Spleen (tissue), 11 donors: ENCODE data around the gene RSPRY1. TPM values are rescaled to one million over a fixed set of nuclear protein-coding genes. Genes with fewer than 3 reads are reported as not detected.

Experiments
- DNase-seq: peaks from one replicate; pipeline ENCODE4 v3.0.0-alpha.2; 2020
- H3K27ac ChIP-seq, 8 donors: fragments of 200-600 bp; sonication (generic) in 7 of 8; 1 replicate in 4 of 8; 2 replicates in 4 of 8; pipeline versions ENCODE4 v1.5.0 to v1.8.0; 2016 to 2021; ENCODE audit warnings: inconsistent platforms in 4 of 8, mild to moderate bottlenecking in 4 of 8, moderate library complexity in 1 of 8
- H3K27me3 ChIP-seq, 7 donors: fragments of 200-600 bp; sonication (generic) in 6 of 7; replicated peaks in 1 of 7; 1 replicate in 4 of 7; 2 replicates in 3 of 7; pipeline versions ENCODE4 v1.5.0 to v1.8.0; 2016 to 2021; ENCODE audit warnings: inconsistent platforms in 3 of 7, mild to moderate bottlenecking in 1 of 7
- H3K36me3 ChIP-seq, 6 donors: fragments of 200-600 bp; sonication (generic) in 5 of 6; 1 replicate in 4 of 6; 2 replicates in 2 of 6; pipeline versions ENCODE4 v1.5.0 to v1.8.0; 2016 to 2021; ENCODE audit warnings: inconsistent platforms in 2 of 6
- H3K4me1 ChIP-seq, 6 donors: fragments of 200-600 bp; sonication (generic) in 5 of 6; 1 replicate in 3 of 6; 2 replicates in 3 of 6; pipeline versions ENCODE4 v1.5.0 to v1.8.0; 2016 to 2021; ENCODE audit warnings: inconsistent platforms in 3 of 6
- H3K4me3 ChIP-seq, 8 donors: fragments of 200-600 bp; sonication (generic) in 7 of 8; 1 replicate in 4 of 8; 2 replicates in 4 of 8; pipeline versions ENCODE4 v1.5.0 to v1.8.0; 2016 to 2021; ENCODE audit warnings: inconsistent platforms in 4 of 8, mild to moderate bottlenecking in 4 of 8, moderate library complexity in 2 of 8
- H3K9me3 ChIP-seq, 8 donors: fragments of 200-600 bp; sonication (generic) in 7 of 8; 1 replicate in 4 of 8; 2 replicates in 4 of 8; pipeline versions ENCODE4 v1.5.0 to v1.8.0; 2016 to 2021; ENCODE audit warnings: inconsistent platforms in 4 of 8
- POLR2A ChIP-seq, 3 donors: fragments of 450-650 bp; IDR thresholded peaks; one replicate each; pipeline ENCODE4 v1.5.1; 2017; ENCODE audit warnings: antibody characterized with exemption in 3 of 3, mild to moderate bottlenecking in 1 of 3
- POLR2AphosphoS5 ChIP-seq, 3 donors: sonication (generic); formaldehyde crosslinking; IDR thresholded peaks; one replicate each; pipeline ENCODE4 v1.5.1; 2017; ENCODE audit warnings: antibody characterized with exemption in 3 of 3
- WGBS, 5 donors: extraction: QIAGEN DNeasy Blood & Tissue Kit in 3 of 5; methylation state at CpG; one replicate each; pipeline versions ENCODE4 v1.1.5 to v1.1.7; 2013 to 2018; 5-methylcytosine and 5-hydroxymethylcytosine counted together
- intact Hi-C: fragments of 100-400 bp; cut with DNase I; formaldehyde crosslinking; loops from one replicate; pipeline ENCODE4 v1.15.0; 2023; ENCODE audit warnings: low total_unique reads
- polyA plus RNA-seq, 3 donors: library from polyadenylated mRNA; stranded (reverse); fragments of 200-250 nt; gene quantifications; one replicate each; pipeline ENCODE4 v1.2.1, GENCODE V29; 2013
- total RNA-seq, 7 donors: library from RNA; depleted of rRNA in 3 of 7; stranded (reverse); fragments of >200 nt in 3 of 7; fragmentation: NEBNext Ultra II Directional in 4 of 7; extraction: Animal tissue kit (Norgen Biotek cat#: 25700) in 4 of 7; gene quantifications; one replicate each; pipeline versions ENCODE4 v1.1.0 to v1.2.1, GENCODE V29; 2016 to 2021
- TF ChIP-seq, protein P1 (sequence below), 11 experiments: fragments of 200-600 bp in 7 of 11; fragments of 450-650 bp in 4 of 11; sonication (generic) in 4 of 11; IDR thresholded peaks in 8 of 11; conservative IDR thresholded peaks in 3 of 11; 1 replicate in 7 of 11; 2 replicates in 4 of 11; pipeline versions ENCODE4 v1.4.0 to v1.8.0; 2016 to 2021; ENCODE audit warnings: antibody characterized with exemption in 11 of 11, inconsistent platforms in 4 of 11, mild to moderate bottlenecking in 1 of 11
- donor health status: healthy with polysubstance abuse.
- donor health status: DM: no; HTN: no; CAD: no; lungs with moderate emphysema.
- donor health status: DM: no; HTN: no; CAD: no.
- donor health status: Bipolar disorder and iron deficiency.
- donor health status: healthy.
- donor health status: DM: no; HTN: no; CAD: no.
- donor health status: DM: yes; HTN: yes; CAD: no.

The RSPRY1 gene
- total and polyA plus RNA-seq, 10 donors = 7.3 to 38.8 (median 29.4) TPM

DNA sequence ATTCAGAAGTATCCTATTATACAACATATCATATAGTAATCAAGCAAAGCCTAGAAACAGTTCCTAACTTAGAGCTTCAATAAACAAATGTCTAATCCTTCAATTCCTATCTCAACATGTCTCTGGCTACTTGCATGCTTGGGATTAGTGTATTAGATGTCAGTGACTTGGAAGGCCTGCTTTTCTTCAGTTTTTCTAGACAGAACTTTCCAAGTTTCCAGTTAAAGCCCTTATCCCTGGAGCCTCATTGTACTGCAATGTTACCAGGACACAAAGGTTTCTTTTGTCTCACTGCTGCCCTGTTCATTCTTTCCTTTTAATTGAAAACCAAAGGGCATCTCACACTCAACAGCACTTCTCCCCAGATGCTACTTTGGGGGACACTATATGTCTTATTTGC, 16.8 kb upstream of the RSPRY1 start:
- no peaks in the 10 kb centered on the region for H3K27me3 ChIP-seq
- H3K4me3 ChIP-seq = no peak overlapping the region
- peaks cover 0 to 94% (median 68%) of the 10 kb centered on the region in 6 donors for H3K36me3 ChIP-seq
- peaks cover 0 to 29% (median 24%) of the 10 kb centered on the region in 6 donors for H3K4me1 ChIP-seq
- no peaks in the 10 kb centered on the region for H3K9me3 ChIP-seq
- TF ChIP-seq POLR2AphosphoS5 (IDR thresholded peaks at IDR 0.05) (no peak), POLR2A (IDR thresholded peaks at IDR 0.05) (no peak)
- TF ChIP-seq, protein P1, sequence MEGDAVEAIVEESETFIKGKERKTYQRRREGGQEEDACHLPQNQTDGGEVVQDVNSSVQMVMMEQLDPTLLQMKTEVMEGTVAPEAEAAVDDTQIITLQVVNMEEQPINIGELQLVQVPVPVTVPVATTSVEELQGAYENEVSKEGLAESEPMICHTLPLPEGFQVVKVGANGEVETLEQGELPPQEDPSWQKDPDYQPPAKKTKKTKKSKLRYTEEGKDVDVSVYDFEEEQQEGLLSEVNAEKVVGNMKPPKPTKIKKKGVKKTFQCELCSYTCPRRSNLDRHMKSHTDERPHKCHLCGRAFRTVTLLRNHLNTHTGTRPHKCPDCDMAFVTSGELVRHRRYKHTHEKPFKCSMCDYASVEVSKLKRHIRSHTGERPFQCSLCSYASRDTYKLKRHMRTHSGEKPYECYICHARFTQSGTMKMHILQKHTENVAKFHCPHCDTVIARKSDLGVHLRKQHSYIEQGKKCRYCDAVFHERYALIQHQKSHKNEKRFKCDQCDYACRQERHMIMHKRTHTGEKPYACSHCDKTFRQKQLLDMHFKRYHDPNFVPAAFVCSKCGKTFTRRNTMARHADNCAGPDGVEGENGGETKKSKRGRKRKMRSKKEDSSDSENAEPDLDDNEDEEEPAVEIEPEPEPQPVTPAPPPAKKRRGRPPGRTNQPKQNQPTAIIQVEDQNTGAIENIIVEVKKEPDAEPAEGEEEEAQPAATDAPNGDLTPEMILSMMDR (IDR thresholded peaks at IDR 0.05 in 8 of 11, conservative IDR thresholded peaks at IDR 0.05 in 3 of 11) = no peak
- no peak overlapping the region for H3K27ac ChIP-seq
- no peak for DNase-seq
- intact Hi-C loops = loop anchor here (10.0 kb wide), 1 partner anchor 85 kb away; no protein-coding TSS in a partner anchor

DNA sequence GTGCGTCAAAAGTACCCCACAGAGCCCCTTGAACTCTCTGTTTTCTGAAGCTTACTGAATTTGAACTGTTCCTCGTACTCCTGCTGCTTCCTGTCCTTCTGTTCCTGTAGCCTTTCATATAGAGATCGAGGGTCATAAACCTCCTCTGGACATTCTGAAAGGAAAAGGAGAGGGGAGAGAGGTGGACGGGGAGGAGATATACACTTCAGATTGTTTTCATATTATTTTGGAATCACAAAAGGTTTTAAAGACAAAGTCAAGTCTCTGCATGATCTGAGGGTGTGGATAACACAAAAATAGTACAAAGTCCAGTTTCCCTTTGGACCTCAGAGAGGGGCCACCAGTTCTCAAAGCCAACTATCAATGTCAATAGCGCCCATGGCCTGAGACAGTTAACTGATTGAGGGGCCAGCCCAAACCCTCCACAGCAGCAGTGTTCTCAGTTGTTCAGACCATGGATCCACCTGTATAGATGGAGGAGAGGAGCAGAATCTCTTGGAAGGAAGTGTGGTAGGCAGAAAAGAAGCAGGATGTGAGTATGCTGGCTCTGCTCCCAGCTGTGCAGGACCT, 13.3 kb upstream of the RSPRY1 start:
- Histone ChIP-seq H3K4me1 (peaks cover 0 to 15% (median 4%) of the 10 kb centered on the region in 6 donors), H3K9me3 (no peaks in the 10 kb centered on the region), H3K27ac (no peak overlapping the region), H3K4me3 (no peak overlapping the region), H3K36me3 (peaks cover 0 to 86% (median 53%) of the 10 kb centered on the region in 6 donors), H3K27me3 (no peaks in the 10 kb centered on the region)
- 69 to 86% (median 84%) methylated on average over 5 of the region's 5 CpGs for WGBS, 5 donors
- intact Hi-C loops = loop anchor here (10.0 kb wide), 1 partner anchor 208 kb away; the partner anchor contains the start of gene CETP
- no peak for TF ChIP-seq POLR2AphosphoS5 (IDR thresholded peaks at IDR 0.05)
- no peak for TF ChIP-seq POLR2A (IDR thresholded peaks at IDR 0.05)
- TF ChIP-seq, protein P1 (IDR thresholded peaks at IDR 0.05 in 8 of 11, conservative IDR thresholded peaks at IDR 0.05 in 3 of 11) = no peak
- DNase-seq = no peak

DNA sequence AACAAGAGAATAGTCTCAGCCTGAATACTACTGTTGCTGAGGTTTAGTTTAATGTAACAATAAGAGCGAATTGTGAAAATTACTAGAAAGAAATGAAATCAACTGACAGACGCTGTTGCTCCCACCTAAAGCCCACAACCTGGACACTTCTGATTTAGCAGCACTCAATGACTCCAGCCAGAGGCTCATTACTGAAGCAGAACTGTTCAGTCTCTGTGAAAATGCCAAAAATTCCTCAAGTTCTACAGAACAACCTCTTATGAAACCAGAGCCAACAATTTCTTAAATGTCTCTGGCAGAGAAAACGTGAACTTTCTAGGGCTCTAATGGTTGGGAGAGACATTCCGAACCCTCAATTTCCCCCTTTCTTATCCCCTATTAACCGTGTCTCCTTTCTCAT, 10.2 kb upstream of the RSPRY1 start:
- Histone ChIP-seq H3K4me3 (no peak overlapping the region), H3K4me1 (peaks cover 0 to 16% (median 0%) of the 10 kb centered on the region in 6 donors), H3K27ac (no peak overlapping the region), H3K9me3 (no peaks in the 10 kb centered on the region), H3K27me3 (no peaks in the 10 kb centered on the region), H3K36me3 (peaks cover 0 to 79% (median 35%) of the 10 kb centered on the region in 6 donors)
- 83 to 91% (median 86%) methylated on average over 5 of the region's 5 CpGs for WGBS, 5 donors
- TF ChIP-seq, protein P1 (IDR thresholded peaks at IDR 0.05 in 8 of 11, conservative IDR thresholded peaks at IDR 0.05 in 3 of 11) = no peak
- no peak for TF ChIP-seq POLR2AphosphoS5 (IDR thresholded peaks at IDR 0.05)
- no peak for TF ChIP-seq POLR2A (IDR thresholded peaks at IDR 0.05)
- DNase-seq = no peak
- intact Hi-C loops = loop anchor here (10.0 kb wide), 1 partner anchor 211 kb away; the partner anchor contains the start of gene CETP

DNA sequence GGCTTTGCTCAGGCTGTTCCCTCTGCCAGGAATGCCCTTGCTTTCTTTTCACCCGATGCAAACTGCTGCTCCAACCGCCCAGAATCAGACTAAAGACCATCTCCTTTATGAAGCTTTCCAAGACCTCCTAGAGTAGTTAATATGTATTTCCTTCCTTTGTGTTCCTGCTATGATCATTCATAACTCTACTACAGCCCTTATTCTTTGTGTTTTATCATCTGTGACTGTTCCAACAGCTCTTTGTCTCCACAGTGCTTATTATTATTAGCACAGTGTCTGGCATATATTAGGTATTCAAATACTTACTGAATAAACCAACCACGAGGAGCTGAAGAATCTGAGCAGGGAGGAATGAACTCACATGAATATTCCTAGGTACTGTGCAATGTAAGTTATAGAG, 7.9 kb upstream of the RSPRY1 start:
- TF ChIP-seq, protein P1 (IDR thresholded peaks at IDR 0.05 in 8 of 11, conservative IDR thresholded peaks at IDR 0.05 in 3 of 11) = no peak
- TF ChIP-seq POLR2A (IDR thresholded peaks at IDR 0.05) (no peak), POLR2AphosphoS5 (IDR thresholded peaks at IDR 0.05) (no peak)
- Histone ChIP-seq H3K36me3 (peaks cover 0 to 58% (median 12%) of the 10 kb centered on the region in 6 donors), H3K9me3 (no peaks in the 10 kb centered on the region), H3K4me3 (no peak overlapping the region), H3K27me3 (no peaks in the 10 kb centered on the region), H3K27ac (no peak overlapping the region), H3K4me1 (peaks cover 0 to 39% (median 10%) of the 10 kb centered on the region in 6 donors)
- intact Hi-C loops = loop anchor here (10.0 kb wide), 1 partner anchor 213 kb away; the partner anchor contains the start of gene CETP
- 74 to 87% (median 78%) methylated on average over 3 of the region's 3 CpGs for WGBS, 5 donors
- no peak for DNase-seq
